Caco-2 (cell line): ENCODE data around the gene CYP2D6. TPM values are rescaled to one million over a fixed set of nuclear protein-coding genes. Genes with fewer than 3 reads are reported as not detected.

Source experiments
- BruUV-seq: library from RNA; stranded (reverse); fragments of 400-500 nt; replicated peaks from 2 replicates; lab custom pipeline; 2021; lab: Mats Ljungman, UMichigan
- CTCF ChIA-PET: fragments of 300-600 bp; sonication (Branson Sonifier 250); formaldehyde crosslinking; loops from one replicate; lab custom pipeline; 2022; ENCODE audit warnings: antibody characterized with exemption; lab: Charles Lee
- POLR2A ChIA-PET: fragments of 300-600 bp; sonication (Branson Sonifier 250); formaldehyde crosslinking; loops from one replicate; lab custom pipeline; 2022; ENCODE audit warnings: antibody characterized with exemption; lab: Charles Lee
- DNase-seq, 2 experiments: peaks; one replicate each; pipeline versions ENCODE4 v3.0.0 to v3.0.0-alpha.2; 2020 to 2022
- H3K27me3 ChIP-seq: replicated peaks from 2 replicates; pipeline ENCODE4 v1.6.0; 2011; ENCODE audit warnings: low read length; ENCODE audit not compliant: control insufficient read depth, insufficient read depth
- H3K36me3 ChIP-seq: 2 replicates; pipeline ENCODE4 v1.5.1; 2011; ENCODE audit warnings: low read length; ENCODE audit not compliant: control insufficient read depth, insufficient read depth
- H3K4me1 ChIP-seq: fragments of 250-450 bp; sonication (Bioruptor Pico); 2 replicates; pipeline ENCODE4 v1.5.1; 2020; ENCODE audit warnings: mild to moderate bottlenecking
- H3K4me3 ChIP-seq: 2 replicates; pipeline ENCODE4 v1.5.1; 2011; ENCODE audit warnings: low read depth, mild to moderate bottlenecking, control low read depth, low read length
- H3K9me3 ChIP-seq: fragments of 250-450 bp; sonication (Bioruptor Pico); 2 replicates; pipeline ENCODE4 v1.5.1; 2020; ENCODE audit warnings: mild to moderate bottlenecking, moderate library complexity
- H3K27ac Mint-ChIP-seq: one replicate; pipeline ENCODE4 v1.8.0; 2022; ENCODE audit warnings: mixed read lengths; ENCODE audit not compliant: unreplicated experiment
- H3K27me3 Mint-ChIP-seq: one replicate; pipeline ENCODE4 v1.8.0; 2022; ENCODE audit warnings: mixed read lengths; ENCODE audit not compliant: insufficient read depth, unreplicated experiment
- H3K36me3 Mint-ChIP-seq: one replicate; pipeline ENCODE4 v1.8.0; 2022; ENCODE audit warnings: mild to moderate bottlenecking, mixed read lengths; ENCODE audit not compliant: insufficient read depth, unreplicated experiment
- H3K4me1 Mint-ChIP-seq: one replicate; pipeline ENCODE4 v1.8.0; 2022; ENCODE audit warnings: low read depth, mixed read lengths; ENCODE audit not compliant: unreplicated experiment
- H3K4me3 Mint-ChIP-seq: one replicate; pipeline ENCODE4 v1.8.0; 2022; ENCODE audit warnings: mild to moderate bottlenecking, moderate library complexity, mixed read lengths; ENCODE audit not compliant: unreplicated experiment
- H3K9me3 Mint-ChIP-seq: one replicate; pipeline ENCODE4 v1.8.0; 2022; ENCODE audit warnings: mixed read lengths; ENCODE audit not compliant: unreplicated experiment
- CTCF ChIP-seq, 2 experiments: fragments of 200-600 bp in 1 of 2; IDR thresholded peaks; 1 replicate in 1 of 2; 2 replicates in 1 of 2; pipeline versions ENCODE4 v1.5.1 to v1.8.0; 2011 to 2022; ENCODE audit warnings: antibody characterized with exemption in 1 of 2, control low read depth in 1 of 2, inconsistent platforms in 1 of 2, low read depth in 1 of 2, low read length in 1 of 2, mild to moderate bottlenecking in 1 of 2, moderate library complexity in 1 of 2; ENCODE audit not compliant: insufficient read depth in 1 of 2, severe bottlenecking in 1 of 2, unreplicated experiment in 1 of 2
- intact Hi-C: fragments of 100-400 bp; cut with micrococcal nuclease; formaldehyde crosslinking; loops from one replicate; pipeline ENCODE4 v1.10.0; 2022; ENCODE audit not compliant: unreplicated experiment
- total RNA-seq: library from RNA; stranded (reverse); gene quantifications from 2 replicates; pipeline ENCODE4 v1.2.3, GENCODE V29; 2022

The CYP2D6 gene
- total RNA-seq, 1 experiment from 2014 or later: 1.7 TPM

GRCh38 chr22:42173183-42173926 is 42.7 kb upstream of the CYP2D6 start:
- no peak overlapping the region for H3K27ac Mint-ChIP-seq

GRCh38 chr22:42172773-42173172 is 42.2 kb upstream of the CYP2D6 start:
- H3K9me3 ChIP-seq: no peaks in the 10 kb centered on the region
- no peaks in the 10 kb centered on the region for H3K27me3 Mint-ChIP-seq
- H3K36me3 Mint-ChIP-seq: peaks cover 38% of the 10 kb centered on the region
- no peaks in the 10 kb centered on the region for H3K4me1 ChIP-seq
- intact Hi-C loops: no loop called here
- DNase-seq: no peak
- 0 out of 2 replicates have a peak, but pooled peaks cover 1% of the 10 kb centered on the region for H3K36me3 ChIP-seq
- H3K27ac Mint-ChIP-seq: no peak overlapping the region
- no peak overlapping the region for H3K4me3 ChIP-seq
- no peaks in the 10 kb centered on the region for H3K4me1 Mint-ChIP-seq
- CTCF ChIA-PET: interaction anchor here (0.6 to 1.1 kb wide), 2 partner anchors 60 to 164 kb away, joined by 3 read pairs; no protein-coding TSS in a partner anchor
- no peaks in the 10 kb centered on the region for H3K27me3 ChIP-seq
- no peak overlapping the region for H3K4me3 Mint-ChIP-seq
- H3K9me3 Mint-ChIP-seq: no peaks in the 10 kb centered on the region
- BruUV-seq: no TSS peak
- POLR2A ChIA-PET: no interaction called here
- no peak for TF ChIP-seq CTCF (IDR thresholded peaks at IDR 0.05; ENCODE audit: insufficient read depth in 1 of 2, low read depth in 1 of 2, low read length in 1 of 2, severe bottlenecking in 1 of 2, unreplicated experiment in 1 of 2)

More at GRCh38 chr22:42173183-42173926, 42.7 kb upstream of the CYP2D6 start:
- ChIA-PET POLR2A (no interaction called here), CTCF (interaction anchor here (1.1 kb wide), 1 partner anchor 61 kb away, joined by 3 read pairs; no protein-coding TSS in a partner anchor)
- Mint-ChIP-seq H3K27me3 (no peaks in the 10 kb centered on the region), H3K36me3 (peaks cover 38% of the 10 kb centered on the region), H3K9me3 (no peaks in the 10 kb centered on the region), H3K4me3 (no peak overlapping the region), H3K4me1 (no peaks in the 10 kb centered on the region)
- Histone ChIP-seq H3K4me3 (no peak overlapping the region), H3K9me3 (no peaks in the 10 kb centered on the region), H3K4me1 (no peaks in the 10 kb centered on the region), H3K36me3 (0 out of 2 replicates have a peak, but pooled peaks cover 1% of the 10 kb centered on the region), H3K27me3 (no peaks in the 10 kb centered on the region)
- no TSS peak for BruUV-seq
- TF ChIP-seq CTCF (IDR thresholded peaks at IDR 0.05; ENCODE audit: insufficient read depth in 1 of 2, low read depth in 1 of 2, low read length in 1 of 2, severe bottlenecking in 1 of 2, unreplicated experiment in 1 of 2): no peak
- DNase-seq: no peak
- intact Hi-C loops: no loop called here

GRCh38 chr22:42171946-42172719 is 41.5 kb upstream of the CYP2D6 start:
- Histone ChIP-seq H3K4me3 (no peak overlapping the region), H3K4me1 (no peaks in the 10 kb centered on the region), H3K9me3 (no peaks in the 10 kb centered on the region), H3K36me3 (0 out of 2 replicates have a peak, but pooled peaks cover 1% of the 10 kb centered on the region), H3K27me3 (no peaks in the 10 kb centered on the region)
- intact Hi-C loops: no loop called here
- Mint-ChIP-seq H3K4me1 (no peaks in the 10 kb centered on the region), H3K36me3 (peaks cover 38% of the 10 kb centered on the region), H3K9me3 (no peaks in the 10 kb centered on the region), H3K4me3 (no peak overlapping the region), H3K27me3 (no peaks in the 10 kb centered on the region), H3K27ac (no peak overlapping the region)
- no peak for TF ChIP-seq CTCF (IDR thresholded peaks at IDR 0.05; ENCODE audit: insufficient read depth in 1 of 2, low read depth in 1 of 2, low read length in 1 of 2, severe bottlenecking in 1 of 2, unreplicated experiment in 1 of 2)
- ChIA-PET CTCF (interaction anchor here (0.6 to 1.1 kb wide), 2 partner anchors 59 to 163 kb away, joined by 3 read pairs; no protein-coding TSS in a partner anchor), POLR2A (interaction anchor here (0.5 kb wide), 1 partner anchor 131 kb away, joined by 7 read pairs; no protein-coding TSS in a partner anchor)
- BruUV-seq: no TSS peak
- no peak for DNase-seq
